ENCODE results near the gene TPM2. TPM values are rescaled to one million over a fixed set of nuclear protein-coding genes. Genes with fewer than 3 reads are reported as not detected.

The TPM2 gene
- polyA plus RNA-seq, 1 experiment, result 1,727 TPM

- Histone ChIP-seq H3K36me3 (ENCODE audit: control insufficient read depth, insufficient read depth, low read length) (peaks cover 28% of the 10 kb centered on the region), H3K4me3 (ENCODE audit: low read depth, low read length) (no peak overlapping the region), H3K27me3 (ENCODE audit: control insufficient read depth, insufficient read depth, low read length) (no peaks in the 10 kb centered on the region)
- DNase-seq (ENCODE audit: low read depth), result no peak
- no peak for TF ChIP-seq CTCF (IDR thresholded peaks at IDR 0.05; ENCODE audit: insufficient read depth, low read depth, low read length)
- ChIA-PET CTCF (interaction anchor here (0.6 to 1.7 kb wide), 5 partner anchors 15 to 69 kb away, joined by 3 to 8 read pairs (median 4); partner anchors contain the start of genes ARHGEF39 and CCDC107), POLR2A (interaction anchor here (0.6 to 1.9 kb wide), 4 partner anchors 9 to 53 kb away, joined by 3 to 6 read pairs (median 4); partner anchors contain the start of gene CREB3)
Observed at GRCh38 chr9:35679766-35680330, 9.9 kb downstream of the TPM2 start.

- Histone ChIP-seq H3K36me3 (ENCODE audit: control insufficient read depth, insufficient read depth, low read length) (peaks cover 23% of the 10 kb centered on the region), H3K4me3 (ENCODE audit: low read depth, low read length) (no peak overlapping the region), H3K27me3 (ENCODE audit: control insufficient read depth, insufficient read depth, low read length) (no peaks in the 10 kb centered on the region)
- ChIA-PET CTCF (interaction anchor here (0.6 to 1.7 kb wide), 3 partner anchors 14 to 56 kb away, joined by 3 to 8 read pairs (median 4); partner anchors contain the start of gene ARHGEF39), POLR2A (interaction anchor here (1.9 kb wide), 1 partner anchor 49 kb away, joined by 6 read pairs; no protein-coding TSS in a partner anchor)
- TF ChIP-seq CTCF (IDR thresholded peaks at IDR 0.05; ENCODE audit: insufficient read depth, low read depth, low read length), result no peak
- no peak for DNase-seq (ENCODE audit: low read depth)
Observed at GRCh38 chr9:35679091-35679490, 10.6 kb downstream of the TPM2 start.

GRCh38 chr9:35675732-35676392, 13.9 kb downstream of the TPM2 start:
- ChIA-PET CTCF (interaction anchor here (0.9 to 5.0 kb wide), 7 partner anchors 10 to 53 kb away, joined by 3 to 29 read pairs (median 5); partner anchors contain the start of genes ARHGEF39, CCDC107 and RMRP), POLR2A (interaction anchor here (1.0 kb wide), 1 partner anchor 12 kb away, joined by 6 read pairs; no protein-coding TSS in a partner anchor)
- TF ChIP-seq CTCF (IDR thresholded peaks at IDR 0.05; ENCODE audit: insufficient read depth, low read depth, low read length), result no peak
- H3K4me3 ChIP-seq (ENCODE audit: low read depth, low read length), result peak overlapping the region; percentile 38
- DNase-seq (ENCODE audit: low read depth), result no peak
- H3K27me3 ChIP-seq (ENCODE audit: control insufficient read depth, insufficient read depth, low read length), result no peaks in the 10 kb centered on the region
- no peaks in the 10 kb centered on the region for H3K36me3 ChIP-seq (ENCODE audit: control insufficient read depth, insufficient read depth, low read length)

- Histone ChIP-seq H3K4me3 (ENCODE audit: low read depth, low read length) (peak overlapping the region; percentile 38), H3K27me3 (ENCODE audit: control insufficient read depth, insufficient read depth, low read length) (no peaks in the 10 kb centered on the region), H3K36me3 (ENCODE audit: control insufficient read depth, insufficient read depth, low read length) (no peaks in the 10 kb centered on the region)
- DNase-seq (ENCODE audit: low read depth), result no peak
- ChIA-PET CTCF (interaction anchor here (1.2 to 5.0 kb wide), 6 partner anchors 9 to 28 kb away, joined by 3 to 29 read pairs (median 5); partner anchors contain the start of genes ARHGEF39, CCDC107 and RMRP), POLR2A (interaction anchor here (1.0 kb wide), 1 partner anchor 12 kb away, joined by 6 read pairs; no protein-coding TSS in a partner anchor)
- TF ChIP-seq CTCF (IDR thresholded peaks at IDR 0.05; ENCODE audit: insufficient read depth, low read depth, low read length), result no peak
Observed at GRCh38 chr9:35675204-35675603, 14.5 kb downstream of the TPM2 start.

GRCh38 chr9:35674025-35674361, 15.7 kb downstream of the TPM2 start:
- DNase-seq (ENCODE audit: low read depth), result no peak
- H3K4me3 ChIP-seq (ENCODE audit: low read depth, low read length), result no peak overlapping the region
- POLR2A ChIA-PET, result no interaction called here
- no peaks in the 10 kb centered on the region for H3K27me3 ChIP-seq (ENCODE audit: control insufficient read depth, insufficient read depth, low read length)
- no peak for TF ChIP-seq CTCF (IDR thresholded peaks at IDR 0.05; ENCODE audit: insufficient read depth, low read depth, low read length)
- CTCF ChIA-PET, result interaction anchor here (1.7 to 5.0 kb wide), 2 partner anchors 9 to 22 kb away, joined by 6 to 29 read pairs; partner anchors contain the start of gene ARHGEF39
- H3K36me3 ChIP-seq (ENCODE audit: control insufficient read depth, insufficient read depth, low read length), result no peaks in the 10 kb centered on the region

Measured in BJ (cell line).